Liver (tissue), 9 donors: ENCODE measurements around the gene ACVR1. TPM values are rescaled to one million over a fixed set of nuclear protein-coding genes. Genes with fewer than 3 reads are reported as not detected.
"Not testable (repeated sequence)": the region's sequence is repeated elsewhere in the genome, so short reads cannot be mapped to it uniquely, and the experiment has no call there.

ENCODE experiments used
- DNase-seq: peaks from one replicate; pipeline ENCODE4 v3.0.0-alpha.2; 2017; ENCODE audit warnings: low spot score
- H3K27ac ChIP-seq, 2 donors: one replicate each; pipeline ENCODE4 v1.7.0; 2013; ENCODE audit warnings: inconsistent platforms in 2 of 2, low read length in 2 of 2, control low read depth in 1 of 2, low read depth in 1 of 2, mild to moderate bottlenecking in 1 of 2
- H3K27me3 ChIP-seq, 4 donors: one replicate each; pipeline versions ENCODE4 v1.6.1 to v1.7.0; 2013; ENCODE audit warnings: low read length in 3 of 4, inconsistent platforms in 1 of 4, mild to moderate bottlenecking in 1 of 4, moderate library complexity in 1 of 4; ENCODE audit not compliant: control insufficient read depth in 4 of 4, insufficient read depth in 4 of 4
- H3K36me3 ChIP-seq, 4 donors: one replicate each; pipeline versions ENCODE4 v1.6.1 to v1.7.0; 2013; ENCODE audit warnings: low read length in 3 of 4, mild to moderate bottlenecking in 3 of 4, low read depth in 1 of 4, moderate library complexity in 1 of 4; ENCODE audit not compliant: control insufficient read depth in 4 of 4, insufficient read depth in 3 of 4
- H3K4me1 ChIP-seq, 4 donors: one replicate each; pipeline versions ENCODE4 v1.6.1 to v1.7.0; 2013; ENCODE audit warnings: low read length in 3 of 4, mild to moderate bottlenecking in 3 of 4, moderate library complexity in 1 of 4; ENCODE audit not compliant: control insufficient read depth in 4 of 4, insufficient read depth in 4 of 4
- H3K4me3 ChIP-seq, 3 donors: one replicate each; pipeline versions ENCODE4 v1.6.1 to v1.7.0; 2013; ENCODE audit warnings: low read length in 3 of 3, control low read depth in 1 of 3, low read depth in 1 of 3, mild to moderate bottlenecking in 1 of 3
- H3K9ac ChIP-seq, 2 donors: one replicate each; pipeline ENCODE4 v1.7.0; 2013; ENCODE audit warnings: low read length in 2 of 2, mild to moderate bottlenecking in 2 of 2, moderate library complexity in 2 of 2, control low read depth in 1 of 2, low read depth in 1 of 2
- H3K9me3 ChIP-seq, 4 donors: one replicate each; pipeline versions ENCODE4 v1.6.1 to v1.7.0; 2013; ENCODE audit warnings: low read length in 3 of 4; ENCODE audit not compliant: control insufficient read depth in 4 of 4
- EGR1 ChIP-seq, 2 donors: IDR thresholded peaks; 2 replicates each; pipeline ENCODE4 v1.6.1; 2016 to 2018; ENCODE audit warnings: antibody characterized with exemption in 2 of 2, low read depth in 2 of 2
- GABPA ChIP-seq, 2 donors: IDR thresholded peaks in 1 of 2; conservative IDR thresholded peaks in 1 of 2; 2 replicates each; pipeline ENCODE4 v1.6.1; 2016; ENCODE audit warnings: antibody characterized with exemption in 2 of 2, mild to moderate bottlenecking in 1 of 2, moderate library complexity in 1 of 2
- HNF4A ChIP-seq, 2 donors: conservative IDR thresholded peaks; 2 replicates each; pipeline ENCODE4 v1.6.1; 2016; ENCODE audit warnings: antibody characterized with exemption in 2 of 2, mild to moderate bottlenecking in 2 of 2
- MAX ChIP-seq: IDR thresholded peaks from 2 replicates; pipeline ENCODE4 v1.6.1; 2016; ENCODE audit warnings: antibody characterized with exemption
- NR2F2 ChIP-seq: IDR thresholded peaks from 2 replicates; pipeline ENCODE4 v1.6.1; 2016; ENCODE audit warnings: antibody characterized with exemption
- RXRA ChIP-seq, 2 donors: IDR thresholded peaks; 2 replicates each; pipeline ENCODE4 v1.6.1; 2017 to 2018; ENCODE audit warnings: antibody characterized with exemption in 2 of 2, mild to moderate bottlenecking in 1 of 2
- TAF1 ChIP-seq: conservative IDR thresholded peaks from 2 replicates; pipeline ENCODE4 v1.6.1; 2016; ENCODE audit warnings: antibody characterized with exemption, mild to moderate bottlenecking
- ZBTB33 ChIP-seq: IDR thresholded peaks from 2 replicates; pipeline ENCODE4 v1.6.1; 2016; ENCODE audit warnings: antibody characterized with exemption
- WGBS: extraction: QIAGEN DNeasy Blood & Tissue Kit; methylation state at CpG from one replicate; pipeline ENCODE4 v1.1.7; 2013; 5-methylcytosine and 5-hydroxymethylcytosine counted together
- polyA plus RNA-seq, 2 donors: library from polyadenylated mRNA; stranded (reverse) in 1 of 2; unstranded in 1 of 2; fragments of 200-250 nt in 1 of 2; fragments of >200 nt in 1 of 2; fragmentation: Nextera tagmentation in 1 of 2; extraction: Ambion mirVana in 1 of 2; gene quantifications; one replicate each; pipeline versions ENCODE4 v1.2.1 to v1.2.3, GENCODE V29; 2013 to 2015
- total RNA-seq, 2 donors: library from RNA; depleted of rRNA; stranded (reverse); fragments of >200 nt; gene quantifications; one replicate each; pipeline ENCODE4 v1.2.3, GENCODE V29; 2014
- TF ChIP-seq, protein P1 (sequence below): fragments of 150-350 bp; IDR thresholded peaks from 2 replicates; pipeline ENCODE4 v1.5.1; 2017; ENCODE audit warnings: improper control_type of control experiment, low read depth, low read length; ENCODE audit not compliant: missing input control
- donor health status: healthy.
- donor health status: healthy.
- donor health status: healthy.
- donor health status: healthy.
- donor health status: healthy.

Gene ACVR1
- total and polyA plus RNA-seq, 4 donors = 6.2 to 20.4 (median 8.5) TPM

GRCh38 chr2:157720504-157720903, 155.6 kb downstream of the ACVR1 start:
- no peak for TF ChIP-seq MAX
- no peak for TF ChIP-seq HNF4A (conservative IDR thresholded peaks at IDR 0.05)
- no peak for TF ChIP-seq RXRA (IDR thresholded peaks at IDR 0.05)
- TF ChIP-seq, protein P1, sequence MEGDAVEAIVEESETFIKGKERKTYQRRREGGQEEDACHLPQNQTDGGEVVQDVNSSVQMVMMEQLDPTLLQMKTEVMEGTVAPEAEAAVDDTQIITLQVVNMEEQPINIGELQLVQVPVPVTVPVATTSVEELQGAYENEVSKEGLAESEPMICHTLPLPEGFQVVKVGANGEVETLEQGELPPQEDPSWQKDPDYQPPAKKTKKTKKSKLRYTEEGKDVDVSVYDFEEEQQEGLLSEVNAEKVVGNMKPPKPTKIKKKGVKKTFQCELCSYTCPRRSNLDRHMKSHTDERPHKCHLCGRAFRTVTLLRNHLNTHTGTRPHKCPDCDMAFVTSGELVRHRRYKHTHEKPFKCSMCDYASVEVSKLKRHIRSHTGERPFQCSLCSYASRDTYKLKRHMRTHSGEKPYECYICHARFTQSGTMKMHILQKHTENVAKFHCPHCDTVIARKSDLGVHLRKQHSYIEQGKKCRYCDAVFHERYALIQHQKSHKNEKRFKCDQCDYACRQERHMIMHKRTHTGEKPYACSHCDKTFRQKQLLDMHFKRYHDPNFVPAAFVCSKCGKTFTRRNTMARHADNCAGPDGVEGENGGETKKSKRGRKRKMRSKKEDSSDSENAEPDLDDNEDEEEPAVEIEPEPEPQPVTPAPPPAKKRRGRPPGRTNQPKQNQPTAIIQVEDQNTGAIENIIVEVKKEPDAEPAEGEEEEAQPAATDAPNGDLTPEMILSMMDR = no peak
- no peak for TF ChIP-seq EGR1 (IDR thresholded peaks at IDR 0.05; ENCODE audit: low read depth in 2 of 2)
- TF ChIP-seq GABPA (IDR thresholded peaks at IDR 0.05 in 1 of 2, conservative IDR thresholded peaks at IDR 0.05 in 1 of 2) = no peak
- over 99% methylated on average over 2 of the region's 2 CpGs for WGBS

GRCh38 chr2:157704653-157705052, 171.5 kb downstream of the ACVR1 start:
- not testable (repeated sequence) for H3K36me3 ChIP-seq, H3K9me3 ChIP-seq, H3K27me3 ChIP-seq, H3K9ac ChIP-seq, H3K27ac ChIP-seq, H3K4me3 ChIP-seq, DNase-seq, H3K4me1 ChIP-seq
- WGBS = 91% methylated on average over 5 of the region's 5 CpGs

More at GRCh38 chr2:157720504-157720903, 155.6 kb downstream of the ACVR1 start:
- Histone ChIP-seq H3K4me1 (no peaks in the 10 kb centered on the region), H3K36me3 (peaks cover 0 to 14% (median 7%) of the 10 kb centered on the region in 4 donors), H3K9me3 (peaks cover 0 to 17% (median 5%) of the 10 kb centered on the region in 4 donors), H3K4me3 (no peak overlapping the region), H3K9ac (no peak overlapping the region), H3K27ac (no peak overlapping the region), H3K27me3 (no peaks in the 10 kb centered on the region)
- DNase-seq = no peak

DNA sequence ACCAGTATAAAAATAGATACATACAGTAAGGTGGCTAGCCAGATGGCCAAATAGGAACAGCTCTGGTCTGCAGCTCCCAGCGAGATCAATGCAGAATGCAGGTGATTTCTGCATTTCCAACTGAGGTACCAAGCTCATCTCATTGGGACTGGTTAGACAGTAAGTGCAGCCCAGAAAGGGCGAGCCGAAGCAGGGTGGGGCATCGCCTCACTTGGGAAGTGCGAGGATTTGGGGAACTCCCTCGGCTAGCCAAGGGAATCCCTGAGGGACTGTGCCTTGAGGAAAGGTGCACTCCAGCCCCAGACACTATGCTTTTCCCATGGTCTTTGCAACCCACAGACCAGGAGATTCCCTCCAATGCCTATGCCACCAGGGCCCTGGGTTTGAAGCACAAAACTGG, 172.0 kb downstream of the ACVR1 start:
- H3K27ac ChIP-seq, DNase-seq, H3K9ac ChIP-seq, H3K27me3 ChIP-seq, H3K4me3 ChIP-seq, H3K9me3 ChIP-seq, H3K36me3 ChIP-seq, H3K4me1 ChIP-seq: not testable (repeated sequence)
- WGBS = 96% methylated on average over 6 of the region's 6 CpGs

DNA sequence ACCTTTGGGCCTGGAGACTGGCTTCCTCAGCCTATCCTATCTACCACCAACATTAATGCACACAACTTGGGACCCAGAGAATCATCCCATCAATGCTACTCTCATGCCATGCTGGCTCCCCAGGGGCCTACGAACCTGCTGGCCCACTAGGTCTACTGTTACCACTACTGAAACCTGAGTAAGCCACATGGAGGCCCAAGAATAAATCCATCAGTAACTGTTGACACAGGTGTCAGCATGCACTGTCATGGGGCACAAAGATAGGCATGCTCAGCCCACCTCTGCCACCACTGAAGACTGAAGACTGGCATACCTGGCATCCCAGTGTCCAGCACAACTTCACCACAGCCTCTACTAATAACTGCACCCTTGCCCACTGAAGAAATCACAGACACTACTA, 176.3 kb downstream of the ACVR1 start:
- Histone ChIP-seq H3K4me3 (no peak overlapping the region), H3K36me3 (peaks cover 0 to 2% (median under 1%) of the 10 kb centered on the region in 4 donors), H3K9me3 (no peaks in the 10 kb centered on the region), H3K4me1 (no peaks in the 10 kb centered on the region), H3K27ac (no peak overlapping the region), H3K27me3 (no peaks in the 10 kb centered on the region), H3K9ac (no peak overlapping the region)
- DNase-seq = no peak
- WGBS = 96% methylated on average over 1 of the region's 1 CpG
- TF ChIP-seq NR2F2 = no peak
- no peak for TF ChIP-seq GABPA (IDR thresholded peaks at IDR 0.05 in 1 of 2, conservative IDR thresholded peaks at IDR 0.05 in 1 of 2)
- TF ChIP-seq ZBTB33 = no peak
- TF ChIP-seq TAF1 = no peak
- TF ChIP-seq EGR1 (IDR thresholded peaks at IDR 0.05; ENCODE audit: low read depth in 2 of 2) = no peak
- TF ChIP-seq RXRA (IDR thresholded peaks at IDR 0.05) = no peak
